ENCODE measurements around the gene RAB11FIP3. TPM values are rescaled to one million over a fixed set of nuclear protein-coding genes. Genes with fewer than 3 reads are reported as not detected.
A peak's percentile ranks its signal among the peaks of the same experiment; 100 is the strongest.
"Not testable (repeated sequence)": the region's sequence is repeated elsewhere in the genome, so short reads cannot be mapped to it uniquely, and the experiment has no call there.

RAB11FIP3 gene
- total and polyA plus RNA-seq, 9 of the 15 experiments (the other 6 are each of a cell fraction or from before 2014, with no cell fraction given): 0.46 to 13.1 (median 4.3) TPM

GRCh38 chr16:415170-415498 is 10.3 kb upstream of the RAB11FIP3 start:
- BruUV-seq (replicated peaks); H3K9me3 ChIP-seq (replicated peaks; ENCODE audit: control insufficient read depth, insufficient read depth, low read depth, low read length); H2AFZ ChIP-seq (ENCODE audit: low read depth, low read length); in situ Hi-C loops (cut with MboI); H3K27me3 ChIP-seq (ENCODE audit: control insufficient read depth in 2 of 2, insufficient read depth in 2 of 2, low read length in 2 of 2); H4K20me1 ChIP-seq (replicated peaks; ENCODE audit: control insufficient read depth, insufficient read depth, low read length); H3K4me3 ChIP-seq; H3K36me3 ChIP-seq (ENCODE audit: control insufficient read depth, insufficient read depth, low read length); H3K79me2 ChIP-seq (ENCODE audit: control insufficient read depth, insufficient read depth, low read length); DNase-seq (ENCODE audit: extremely low read depth in 1 of 4, low spot score in 3 of 4); H3K27ac ChIP-seq (ENCODE audit: extremely low read depth, low read depth, low read length); ATAC-seq; H3K9me1 ChIP-seq (ENCODE audit: control insufficient read depth, insufficient read depth, low read length); H3K4me2 ChIP-seq (ENCODE audit: insufficient read depth, low read length); FAIRE-seq; intact Hi-C loops (cut with micrococcal nuclease); CTCF ChIA-PET (ENCODE audit: low intra/inter-chr PET ratio); H3K9ac ChIP-seq (ENCODE audit: insufficient read depth in 1 of 2, low read depth in 2 of 2, low read length in 2 of 2): not testable (repeated sequence)
- 96% methylated on average over 3 of the region's 3 CpGs for WGBS (ENCODE audit: insufficient coverage, low coverage, missing lambda C conversion rate)
- H3K4me1 ChIP-seq (replicated peaks in 1 of 2; ENCODE audit: control insufficient read depth in 2 of 2, insufficient read depth in 2 of 2, low read length in 2 of 2): peaks cover 0 to 32% of the 10 kb centered on the region in 2 experiments; a peak in 2 of 5 replicates
- POLR2A ChIA-PET: interaction anchor here (2.7 kb wide), 1 partner anchor 9 kb away, joined by 13 read pairs; the partner anchor contains the start of gene RAB11FIP3

- H3K9me1 ChIP-seq (ENCODE audit: control insufficient read depth, insufficient read depth, low read length); BruUV-seq (replicated peaks); H3K27me3 ChIP-seq (ENCODE audit: control insufficient read depth in 2 of 2, insufficient read depth in 2 of 2, low read length in 2 of 2); H4K20me1 ChIP-seq (replicated peaks; ENCODE audit: control insufficient read depth, insufficient read depth, low read length); H3K9ac ChIP-seq (ENCODE audit: insufficient read depth in 1 of 2, low read depth in 2 of 2, low read length in 2 of 2); H3K9me3 ChIP-seq (replicated peaks; ENCODE audit: control insufficient read depth, insufficient read depth, low read depth, low read length); H2AFZ ChIP-seq (ENCODE audit: low read depth, low read length); ATAC-seq; H3K4me3 ChIP-seq; H3K79me2 ChIP-seq (ENCODE audit: control insufficient read depth, insufficient read depth, low read length); in situ Hi-C loops (cut with MboI); H3K36me3 ChIP-seq (ENCODE audit: control insufficient read depth, insufficient read depth, low read length); CTCF ChIA-PET (ENCODE audit: low intra/inter-chr PET ratio); H3K27ac ChIP-seq (ENCODE audit: extremely low read depth, low read depth, low read length); H3K4me2 ChIP-seq (ENCODE audit: insufficient read depth, low read length); FAIRE-seq: not testable (repeated sequence)
- POLR2A ChIA-PET: interaction anchor here (1.1 to 1.5 kb wide), 2 partner anchors 20 to 24 kb away, joined by 3 to 4 read pairs; partner anchors contain the start of gene DECR2
- intact Hi-C loops (cut with micrococcal nuclease): loop anchor here (10.0 kb wide), 1 partner anchor 63 kb away; no protein-coding TSS in a partner anchor
- peaks cover 12 to 34% of the 10 kb centered on the region in 2 experiments; a peak in 3 of 5 replicates for H3K4me1 ChIP-seq (replicated peaks in 1 of 2; ENCODE audit: control insufficient read depth in 2 of 2, insufficient read depth in 2 of 2, low read length in 2 of 2)
- peak in 1 of 4 experiments; percentile 21 for DNase-seq (ENCODE audit: extremely low read depth in 1 of 4, low spot score in 3 of 4)
- WGBS (ENCODE audit: insufficient coverage, low coverage, missing lambda C conversion rate): 66% methylated on average over 10 of the region's 13 CpGs
- TF ChIP-seq EGR1 (conservative IDR thresholded peaks at IDR 0.05) (peak; percentile 87), ZNF384 (IDR thresholded peaks at IDR 0.05; ENCODE audit: low read depth, low read length) (peak; percentile 37; the same call in 1 of the 2 replicates), ZBTB33 (CRISPR knock-in tag; IDR thresholded peaks at IDR 0.05) (peak; percentile 33; the same call in 1 of the 2 replicates)
Measured at GRCh38 chr16:422179-422578, 3.3 kb upstream of the RAB11FIP3 start.

Data from K562 (cell line).